LoVo (cell line): ENCODE measurements around the gene ZFP69B.
A peak's percentile ranks its signal among the peaks of the same experiment; 100 is the strongest.

Experiments
- DNase-seq: peaks from one replicate; pipeline ENCODE4 v3.0.0-alpha.2; 2016; ENCODE audit warnings: low spot score

The ZFP69B gene

GRCh38 chr1:40449684-40450494 lies at the start of gene ZFP69B:
TSS of gene ZFP69B (plus strand) at chr1:40450476. CDS start at chr1:40450962, 486 bp downstream.
- peak; percentile 93 for DNase-seq

- DNase-seq = no peak
Observed at GRCh38 chr1:40401473-40402201, 48.6 kb upstream of the ZFP69B start.

DNA sequence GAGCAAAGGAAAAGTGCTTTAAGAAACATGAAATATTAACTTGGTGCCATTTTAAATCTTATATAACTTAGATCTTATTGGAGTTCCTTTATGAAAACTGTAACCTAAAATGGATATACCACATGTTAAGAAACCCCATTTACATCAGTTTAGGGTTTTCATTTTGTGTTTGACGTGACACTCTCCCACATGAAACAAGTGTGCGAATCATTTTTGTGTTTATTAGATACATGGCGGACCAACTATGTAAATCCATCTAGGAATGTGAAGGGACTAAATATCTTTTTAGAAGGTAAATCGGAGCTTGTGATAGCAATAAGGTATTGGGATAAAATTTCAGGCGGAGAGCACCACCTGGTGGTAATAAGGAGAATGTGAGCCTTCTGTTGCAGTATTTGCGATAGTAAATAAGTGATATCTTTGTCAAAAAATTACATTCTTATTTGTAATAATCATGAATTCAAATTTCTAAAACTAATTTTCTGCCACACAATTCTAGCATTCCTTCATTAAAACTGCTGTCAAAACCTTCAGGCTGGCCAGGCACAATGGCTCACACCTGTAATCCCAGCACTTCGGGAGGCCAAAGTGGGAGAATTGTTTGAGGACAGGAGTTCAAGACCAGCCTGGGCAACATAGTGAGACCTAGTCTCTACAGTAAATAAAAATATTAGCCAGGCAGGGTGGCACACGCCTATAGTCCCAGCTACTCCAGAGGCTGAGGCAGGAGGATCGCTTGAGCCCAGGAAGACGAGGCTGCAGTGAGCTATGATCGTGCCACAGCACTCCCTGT lies 45.4 kb upstream of the ZFP69B start:
- DNase-seq = peak; percentile 54

DNA sequence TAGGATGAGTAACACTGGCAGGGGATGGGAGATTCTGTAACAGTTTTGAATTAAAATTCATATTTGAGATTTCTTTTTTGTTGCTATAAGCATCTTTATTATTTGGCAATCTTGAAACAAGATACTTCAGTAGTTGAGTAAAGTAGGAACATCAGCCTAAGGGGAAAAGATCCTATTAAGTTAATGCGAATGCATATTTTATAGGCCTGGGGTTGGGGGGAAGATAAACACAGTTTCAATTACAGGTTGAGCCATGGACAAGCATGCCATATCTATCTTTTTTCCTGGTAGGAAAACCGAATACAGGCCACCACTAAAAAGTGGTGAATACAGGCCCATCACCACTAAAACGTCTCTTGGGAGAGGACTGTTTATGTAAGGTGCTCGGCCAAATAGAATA lies 44.5 kb upstream of the ZFP69B start:
- DNase-seq = no peak

GRCh38 chr1:40407453-40407852 lies 42.8 kb upstream of the ZFP69B start:
- no peak for DNase-seq

DNA sequence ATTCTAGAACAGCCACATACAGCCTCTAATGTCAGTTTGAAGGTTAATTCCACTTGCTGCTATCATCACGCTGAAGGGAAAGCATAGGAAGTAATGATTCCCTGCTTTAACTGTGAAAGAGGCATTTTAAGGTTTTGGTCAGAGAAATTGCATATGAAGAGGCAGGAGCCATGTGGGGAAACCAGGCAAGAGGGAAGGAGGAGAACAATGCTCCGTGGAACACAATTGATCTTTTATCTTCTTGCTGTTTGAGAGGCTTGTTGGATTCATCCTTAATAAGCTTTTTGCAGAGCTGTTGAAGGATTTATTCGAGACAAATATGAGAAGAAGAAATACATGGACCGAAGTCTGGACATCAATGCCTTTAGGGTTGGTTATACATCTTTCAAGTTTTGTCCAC lies 40.8 kb upstream of the ZFP69B start:
- no peak for DNase-seq

- no peak for DNase-seq
Observed at GRCh38 chr1:40411294-40411693, 39.0 kb upstream of the ZFP69B start.

- no peak for DNase-seq
Observed at GRCh38 chr1:40411843-40412242, 38.4 kb upstream of the ZFP69B start.

DNA sequence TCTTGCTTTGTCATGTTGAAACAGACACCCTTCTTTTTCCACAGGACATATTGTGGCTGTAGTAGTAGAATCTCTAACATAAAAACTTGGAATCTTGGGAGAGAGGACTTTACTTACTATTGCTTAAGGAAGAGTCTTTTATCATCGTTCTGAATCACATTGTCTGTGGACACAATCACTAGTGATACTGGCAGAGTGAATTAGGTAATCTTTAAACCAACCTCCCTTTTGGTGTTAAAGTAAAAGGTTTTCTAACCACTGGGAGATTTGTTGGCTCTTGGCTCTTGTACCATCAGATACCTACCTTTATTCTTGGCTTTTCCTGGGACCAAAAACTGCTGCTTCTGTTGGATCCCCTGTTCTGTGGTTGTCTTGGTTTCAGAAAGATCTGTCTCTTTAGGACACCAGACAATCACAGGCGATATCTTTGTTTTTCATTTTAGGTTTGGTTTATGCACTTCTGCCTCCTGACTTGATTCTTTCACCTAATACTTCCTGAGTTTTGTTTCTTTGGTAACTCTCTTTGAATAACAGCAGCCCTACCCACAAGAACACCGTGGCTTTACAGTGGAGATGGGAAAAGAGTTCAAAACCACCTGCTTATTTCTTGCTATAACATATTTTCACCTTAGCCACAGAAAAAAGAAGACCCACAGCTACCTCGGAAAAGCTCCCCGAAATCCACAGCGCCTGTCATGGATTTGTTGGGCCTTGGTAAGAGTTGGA lies 36.6 kb upstream of the ZFP69B start:
- DNase-seq = no peak

DNA sequence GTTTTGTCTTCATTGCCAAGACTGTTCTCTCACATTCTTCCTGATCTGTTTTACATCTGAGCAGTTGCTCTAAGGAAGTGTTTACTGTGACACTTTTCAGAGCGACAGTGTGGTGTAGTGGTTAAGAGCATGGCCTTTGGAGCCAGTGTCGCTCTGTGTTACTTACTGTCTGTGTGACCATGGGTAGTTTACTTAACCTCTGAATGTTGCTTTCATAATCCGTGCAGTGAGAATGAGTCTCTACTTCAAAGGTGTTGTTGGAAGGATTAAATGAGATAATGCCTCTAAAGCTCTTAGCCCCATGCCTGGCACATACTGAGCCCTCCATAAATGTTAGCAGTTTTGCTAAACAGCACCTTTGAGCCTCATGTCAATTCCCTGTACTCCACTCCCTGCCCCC lies 35.9 kb upstream of the ZFP69B start:
- DNase-seq = no peak

DNA sequence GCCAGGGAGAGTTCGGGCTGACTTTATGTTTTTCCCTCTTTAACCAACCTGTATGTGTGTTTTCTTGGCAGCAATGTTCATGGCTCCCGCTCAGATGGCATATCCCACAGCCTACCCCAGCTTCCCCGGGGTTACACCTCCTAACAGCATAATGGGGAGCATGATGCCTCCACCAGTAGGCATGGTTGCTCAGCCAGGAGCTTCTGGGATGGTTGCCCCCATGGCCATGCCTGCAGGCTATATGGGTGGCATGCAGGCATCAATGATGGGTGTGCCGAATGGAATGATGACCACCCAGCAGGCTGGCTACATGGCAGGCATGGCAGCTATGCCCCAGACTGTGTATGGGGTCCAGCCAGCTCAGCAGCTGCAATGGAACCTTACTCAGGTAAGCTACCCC lies 33.6 kb upstream of the ZFP69B start:
- DNase-seq = no peak

GRCh38 chr1:40421431-40422384 lies 28.6 kb upstream of the ZFP69B start:
- DNase-seq = no peak

DNA sequence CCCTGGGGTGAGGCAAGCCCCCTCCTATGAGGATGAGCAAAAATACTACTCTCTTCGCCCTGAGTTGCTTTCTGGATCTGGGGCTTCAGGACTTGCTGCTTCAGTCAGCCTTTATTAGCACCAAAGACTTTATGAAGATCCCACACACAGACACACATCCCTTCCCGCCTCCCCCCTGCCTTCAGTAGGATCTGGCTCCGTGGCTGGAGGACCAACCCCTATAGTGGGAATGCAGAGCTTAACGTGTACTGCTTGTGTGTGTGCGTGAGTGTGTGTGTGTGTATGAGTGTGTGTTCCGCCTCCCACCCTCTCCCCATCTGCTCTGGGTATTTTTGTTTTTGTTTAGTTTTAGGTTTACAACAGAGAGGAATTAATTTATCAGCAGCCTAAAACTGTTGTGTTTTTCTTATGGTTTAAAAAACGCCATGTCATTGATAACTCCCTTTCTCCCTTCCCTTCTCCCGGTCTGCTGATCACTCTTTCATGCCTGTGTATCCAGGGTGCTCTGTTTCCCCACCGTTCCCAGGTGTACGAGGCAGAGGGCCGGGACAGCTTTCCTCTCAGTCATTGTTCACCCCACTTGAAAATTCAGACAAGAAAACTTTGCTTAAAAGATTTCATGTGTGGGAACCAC lies 27.5 kb upstream of the ZFP69B start:
- DNase-seq = no peak

- no peak for DNase-seq
Observed at GRCh38 chr1:40423264-40423642, 27.0 kb upstream of the ZFP69B start.

- no peak for DNase-seq
Observed at GRCh38 chr1:40423951-40424618, 26.2 kb upstream of the ZFP69B start.

- no peak for DNase-seq
Observed at GRCh38 chr1:40425198-40425597, 25.1 kb upstream of the ZFP69B start.

- no peak for DNase-seq
Observed at GRCh38 chr1:40431385-40431784, 18.9 kb upstream of the ZFP69B start.

GRCh38 chr1:40432644-40433390 lies 17.5 kb upstream of the ZFP69B start:
- no peak for DNase-seq

GRCh38 chr1:40435471-40435870 lies 14.8 kb upstream of the ZFP69B start:
- DNase-seq = no peak
